ENCODE results near the gene SERTAD3.

- peak in 1 of 2 donors; percentile 58 for TF ChIP-seq POLR2A (IDR thresholded peaks at IDR 0.05)
- TF ChIP-seq CTCF (IDR thresholded peaks at IDR 0.05), result no peak
Observed at GRCh38 chr19:40416918-40417642, 27.1 kb downstream of the SERTAD3 start.
